HCT116 (cell line): ENCODE measurements around the gene BAG1. TPM values are rescaled to one million over a fixed set of nuclear protein-coding genes. Genes with fewer than 3 reads are reported as not detected.

ENCODE experiments used
- ATAC-seq: fragments of 200-7000 bp; cut with Tn5 transposase; 2 replicates; pipeline ENCODE4 v1.9.1; 2020; ENCODE audit warnings: mild to moderate bottlenecking, moderate library complexity
- BruUV-seq: library from RNA; stranded (reverse); fragments of 400-500 nt; replicated peaks from 2 replicates; lab custom pipeline; 2021; lab: Mats Ljungman, UMichigan
- CTCF ChIA-PET: fragments of 300-600 bp; sonication (Branson Sonifier 250); formaldehyde crosslinking; loops from one replicate; lab custom pipeline; 2021; ENCODE audit warnings: antibody characterized with exemption; lab: Charles Lee
- POLR2A ChIA-PET: fragments of 300-600, 350-600 bp; sonication (Branson Sonifier 250); formaldehyde crosslinking; loops from one replicate; lab custom pipeline; 2021; ENCODE audit warnings: antibody characterized with exemption; lab: Charles Lee
- RAD21 ChIA-PET, 2 experiments: fragments of 300-600 bp; sonication (Branson Sonifier 250); formaldehyde crosslinking; loops; one replicate each; lab custom pipeline; 2023; ENCODE audit warnings: low total read pairs in 2 of 2; ENCODE audit not compliant: uncharacterized antibody in 2 of 2, unreplicated experiment in 2 of 2, low non-redundant PET in 1 of 2; lab: Charles Lee
- DNase-seq: peaks from one replicate; pipeline ENCODE4 v3.0.0-alpha.2; 2010; ENCODE audit warnings: low read depth, low spot score
- H2AFZ ChIP-seq: fragments of 200-600 bp; shearing (Covaris generic), sonication (generic); 2 replicates; pipeline ENCODE4 v1.6.1; 2017; ENCODE audit warnings: low read depth, mixed run types, mixed read lengths, antibody characterized with exemption, low read length; ENCODE audit not compliant: poor library complexity, severe bottlenecking
- H3K27ac ChIP-seq: 2 replicates; pipeline ENCODE4 v1.5.1; 2012; ENCODE audit warnings: low read depth, low read length
- H3K27me3 ChIP-seq: fragments of 200-600 bp; sonication (generic); 2 replicates; pipeline ENCODE4 v1.6.1; 2016; ENCODE audit warnings: mixed run types, low read length, mixed read lengths; ENCODE audit not compliant: insufficient read depth
- H3K36me3 ChIP-seq, 2 experiments: fragments of 200-500 bp in 1 of 2; fragments of 200-600 bp in 1 of 2; sonication (Bioruptor generic) in 1 of 2; sonication (generic) in 1 of 2; 2 replicates each; pipeline versions ENCODE4 v1.5.1 to v1.6.1; 2014 to 2016; ENCODE audit warnings: low read length in 2 of 2, inconsistent platforms in 1 of 2, mixed read lengths in 1 of 2, mixed run types in 1 of 2; ENCODE audit not compliant: insufficient read depth in 2 of 2, control insufficient read depth in 1 of 2
- H3K4me1 ChIP-seq, 2 experiments: fragments of 200-600 bp in 1 of 2; sonication (generic) in 1 of 2; 2 replicates each; pipeline versions ENCODE4 v1.5.1 to v1.6.1; 2012 to 2017; ENCODE audit warnings: low read length in 2 of 2, inconsistent platforms in 1 of 2, mild to moderate bottlenecking in 1 of 2, mixed read lengths in 1 of 2, mixed run types in 1 of 2, moderate library complexity in 1 of 2; ENCODE audit not compliant: insufficient read depth in 2 of 2, control insufficient read depth in 1 of 2
- H3K4me2 ChIP-seq: fragments of 200-600 bp; sonication (generic); 2 replicates; pipeline ENCODE4 v1.6.1; 2017; ENCODE audit warnings: mixed run types, low read length, mixed read lengths
- H3K4me3 ChIP-seq, 2 experiments: fragments of 200-600 bp in 1 of 2; sonication (generic) in 1 of 2; replicated peaks in 1 of 2; 2 replicates each; pipeline ENCODE4 v1.5.1; 2011 to 2016; ENCODE audit warnings: low read length in 2 of 2, control low read depth in 1 of 2, low read depth in 1 of 2, mild to moderate bottlenecking in 1 of 2, mixed read lengths in 1 of 2, mixed run types in 1 of 2
- H3K79me2 ChIP-seq: fragments of 200-600 bp; sonication (generic); 2 replicates; pipeline ENCODE4 v1.6.1; 2017; ENCODE audit warnings: mild to moderate bottlenecking, mixed run types, low read length, moderate library complexity, mixed read lengths; ENCODE audit not compliant: insufficient read depth
- H3K9ac ChIP-seq: fragments of 200-600 bp; sonication (generic); 2 replicates; pipeline ENCODE4 v1.6.1; 2016; ENCODE audit warnings: low read length, mixed read lengths
- H3K9me2 ChIP-seq: fragments of 200-600 bp; sonication (generic), shearing (Covaris generic); 2 replicates; pipeline ENCODE4 v1.6.1; 2017; ENCODE audit warnings: mixed run types, mild to moderate bottlenecking, moderate library complexity; ENCODE audit not compliant: insufficient read depth
- H3K9me3 ChIP-seq, 2 experiments: fragments of 200-500 bp in 1 of 2; fragments of 200-600 bp in 1 of 2; sonication (Bioruptor generic) in 1 of 2; sonication (generic) in 1 of 2; 2 replicates each; pipeline ENCODE4 v1.6.1; 2014 to 2017; ENCODE audit warnings: low read length in 2 of 2, mixed read lengths in 2 of 2, inconsistent platforms in 1 of 2, low read depth in 1 of 2, mild to moderate bottlenecking in 1 of 2, mixed run types in 1 of 2, moderate library complexity in 1 of 2; ENCODE audit not compliant: control insufficient read depth in 1 of 2, insufficient read depth in 1 of 2
- H4K20me1 ChIP-seq: fragments of 200-600 bp; sonication (generic), shearing (Covaris generic); 2 replicates; pipeline ENCODE4 v1.6.1; 2017; ENCODE audit warnings: mixed run types, mild to moderate bottlenecking, moderate library complexity; ENCODE audit not compliant: insufficient read depth
- CBX3 ChIP-seq: IDR thresholded peaks from 2 replicates; pipeline ENCODE4 v1.6.1; 2012; ENCODE audit warnings: low read depth
- EZH2 ChIP-seq: fragments of 200-600 bp; sonication (generic); IDR thresholded peaks from 2 replicates; pipeline ENCODE4 v1.6.1; 2017; ENCODE audit warnings: antibody characterized with exemption, mixed run types
- EZH2phosphoT487 ChIP-seq: fragments of 200-600 bp; IDR thresholded peaks from 2 replicates; pipeline ENCODE4 v1.6.1; 2018; ENCODE audit warnings: antibody characterized with exemption, borderline replicate concordance
- FOSL1 ChIP-seq: IDR thresholded peaks from 2 replicates; pipeline ENCODE4 v1.6.1; 2012; ENCODE audit warnings: low read depth
- POLR2A ChIP-seq: IDR thresholded peaks from 2 replicates; pipeline ENCODE4 v1.7.0; 2011; ENCODE audit warnings: borderline replicate concordance; ENCODE audit not compliant: insufficient read depth, insufficient read length; ENCODE audit errors: extremely low read depth
- POLR2AphosphoS5 ChIP-seq: IDR thresholded peaks from 2 replicates; pipeline ENCODE4 v1.6.1; 2011; ENCODE audit warnings: mild to moderate bottlenecking, low read depth, low read length, moderate library complexity
- SP1 ChIP-seq: IDR thresholded peaks from 2 replicates; pipeline ENCODE4 v1.6.1; 2012; ENCODE audit warnings: low read depth
- TCF7L2 ChIP-seq: IDR thresholded peaks from 2 replicates; pipeline ENCODE4 v1.7.0; 2011; ENCODE audit warnings: borderline replicate concordance, inconsistent platforms; ENCODE audit not compliant: insufficient read depth, insufficient read length; ENCODE audit errors: extremely low read depth
- ZNF274 ChIP-seq: fragments of 200-500 bp; sonication (Bioruptor generic); IDR thresholded peaks from 2 replicates; pipeline ENCODE4 v1.6.1; 2014; ENCODE audit warnings: mild to moderate bottlenecking, low read depth, low read length, inconsistent platforms
- intact Hi-C: fragments of 100-400 bp; cut with micrococcal nuclease; formaldehyde crosslinking; loops from 2 replicates; pipeline ENCODE4 v1.10.0; 2022
- total RNA-seq: library from RNA; stranded (reverse); gene quantifications from one replicate; pipeline ENCODE4 v1.2.1, GENCODE V29; 2021; ENCODE audit not compliant: unreplicated experiment
- TF ChIP-seq, protein P1 (sequence below): IDR thresholded peaks from 2 replicates; pipeline ENCODE4 v1.6.1; 2012; ENCODE audit warnings: low read depth
- TF ChIP-seq, protein P2 (sequence below), 3 experiments: fragments of 200-600 bp in 1 of 3; sonication (generic) in 1 of 3; IDR thresholded peaks in 2 of 3; conservative IDR thresholded peaks in 1 of 3; 2 replicates each; pipeline ENCODE4 v1.5.1; 2012 to 2017; ENCODE audit warnings: low read depth in 2 of 3, low read length in 2 of 3, antibody characterized with exemption in 1 of 3, borderline replicate concordance in 1 of 3, control low read depth in 1 of 3, mild to moderate bottlenecking in 1 of 3, mixed read lengths in 1 of 3, mixed run types in 1 of 3, moderate library complexity in 1 of 3; ENCODE audit not compliant: insufficient read depth in 1 of 3
- TF ChIP-seq, protein P3 (sequence below): IDR thresholded peaks from 2 replicates; pipeline ENCODE4 v1.6.1; 2012

Gene BAG1
- total RNA-seq, 1 experiment from 2014 or later, result 58.2 TPM

DNA sequence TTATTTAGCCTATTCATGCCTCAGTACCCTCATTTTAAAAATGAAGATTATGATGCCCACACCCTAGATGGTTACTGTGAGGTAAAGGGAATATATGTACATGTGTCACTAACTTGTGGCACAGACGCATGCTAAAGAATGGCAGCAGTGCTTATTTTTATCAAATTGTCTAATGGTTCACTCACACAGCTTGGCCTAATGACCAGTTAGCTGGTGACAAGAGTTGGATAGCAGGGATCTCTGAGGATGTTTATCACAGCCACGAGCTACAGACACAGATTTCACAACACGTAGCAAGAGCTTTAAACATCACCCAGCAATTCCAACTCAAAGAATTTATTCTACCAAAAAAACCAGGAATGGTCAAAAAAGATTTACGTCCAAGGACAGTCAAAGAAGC is 7.2 kb downstream of the BAG1 start:
- ATAC-seq (no peak), DNase-seq (no peak)
- intact Hi-C loops, result no loop called here
- Histone ChIP-seq H4K20me1 (no peaks in the 10 kb centered on the region), H3K9ac (no peak overlapping the region), H3K4me3 (no peak overlapping the region), H3K9me3 (no peaks in the 10 kb centered on the region), H3K4me2 (no peak overlapping the region), H3K4me1 (no peaks in the 10 kb centered on the region), H3K27ac (no peak overlapping the region), H3K9me2 (no peaks in the 10 kb centered on the region), H3K36me3 (peaks cover 69 to 84% of the 10 kb centered on the region in 2 experiments), H2AFZ (no peak overlapping the region), H3K27me3 (no peaks in the 10 kb centered on the region), H3K79me2 (peaks cover 25% of the 10 kb centered on the region)
- no peak for TF ChIP-seq POLR2A
- TF ChIP-seq CBX3, result no peak
- TF ChIP-seq ZNF274, result no peak
- TF ChIP-seq EZH2phosphoT487, result no peak
- no peak for TF ChIP-seq TCF7L2
- TF ChIP-seq, protein P1, sequence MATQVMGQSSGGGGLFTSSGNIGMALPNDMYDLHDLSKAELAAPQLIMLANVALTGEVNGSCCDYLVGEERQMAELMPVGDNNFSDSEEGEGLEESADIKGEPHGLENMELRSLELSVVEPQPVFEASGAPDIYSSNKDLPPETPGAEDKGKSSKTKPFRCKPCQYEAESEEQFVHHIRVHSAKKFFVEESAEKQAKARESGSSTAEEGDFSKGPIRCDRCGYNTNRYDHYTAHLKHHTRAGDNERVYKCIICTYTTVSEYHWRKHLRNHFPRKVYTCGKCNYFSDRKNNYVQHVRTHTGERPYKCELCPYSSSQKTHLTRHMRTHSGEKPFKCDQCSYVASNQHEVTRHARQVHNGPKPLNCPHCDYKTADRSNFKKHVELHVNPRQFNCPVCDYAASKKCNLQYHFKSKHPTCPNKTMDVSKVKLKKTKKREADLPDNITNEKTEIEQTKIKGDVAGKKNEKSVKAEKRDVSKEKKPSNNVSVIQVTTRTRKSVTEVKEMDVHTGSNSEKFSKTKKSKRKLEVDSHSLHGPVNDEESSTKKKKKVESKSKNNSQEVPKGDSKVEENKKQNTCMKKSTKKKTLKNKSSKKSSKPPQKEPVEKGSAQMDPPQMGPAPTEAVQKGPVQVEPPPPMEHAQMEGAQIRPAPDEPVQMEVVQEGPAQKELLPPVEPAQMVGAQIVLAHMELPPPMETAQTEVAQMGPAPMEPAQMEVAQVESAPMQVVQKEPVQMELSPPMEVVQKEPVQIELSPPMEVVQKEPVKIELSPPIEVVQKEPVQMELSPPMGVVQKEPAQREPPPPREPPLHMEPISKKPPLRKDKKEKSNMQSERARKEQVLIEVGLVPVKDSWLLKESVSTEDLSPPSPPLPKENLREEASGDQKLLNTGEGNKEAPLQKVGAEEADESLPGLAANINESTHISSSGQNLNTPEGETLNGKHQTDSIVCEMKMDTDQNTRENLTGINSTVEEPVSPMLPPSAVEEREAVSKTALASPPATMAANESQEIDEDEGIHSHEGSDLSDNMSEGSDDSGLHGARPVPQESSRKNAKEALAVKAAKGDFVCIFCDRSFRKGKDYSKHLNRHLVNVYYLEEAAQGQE, result no peak
- no peak for TF ChIP-seq SP1
- TF ChIP-seq EZH2, result no peak
- no peak for TF ChIP-seq FOSL1
- TF ChIP-seq, protein P2, sequence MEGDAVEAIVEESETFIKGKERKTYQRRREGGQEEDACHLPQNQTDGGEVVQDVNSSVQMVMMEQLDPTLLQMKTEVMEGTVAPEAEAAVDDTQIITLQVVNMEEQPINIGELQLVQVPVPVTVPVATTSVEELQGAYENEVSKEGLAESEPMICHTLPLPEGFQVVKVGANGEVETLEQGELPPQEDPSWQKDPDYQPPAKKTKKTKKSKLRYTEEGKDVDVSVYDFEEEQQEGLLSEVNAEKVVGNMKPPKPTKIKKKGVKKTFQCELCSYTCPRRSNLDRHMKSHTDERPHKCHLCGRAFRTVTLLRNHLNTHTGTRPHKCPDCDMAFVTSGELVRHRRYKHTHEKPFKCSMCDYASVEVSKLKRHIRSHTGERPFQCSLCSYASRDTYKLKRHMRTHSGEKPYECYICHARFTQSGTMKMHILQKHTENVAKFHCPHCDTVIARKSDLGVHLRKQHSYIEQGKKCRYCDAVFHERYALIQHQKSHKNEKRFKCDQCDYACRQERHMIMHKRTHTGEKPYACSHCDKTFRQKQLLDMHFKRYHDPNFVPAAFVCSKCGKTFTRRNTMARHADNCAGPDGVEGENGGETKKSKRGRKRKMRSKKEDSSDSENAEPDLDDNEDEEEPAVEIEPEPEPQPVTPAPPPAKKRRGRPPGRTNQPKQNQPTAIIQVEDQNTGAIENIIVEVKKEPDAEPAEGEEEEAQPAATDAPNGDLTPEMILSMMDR (IDR thresholded peaks at IDR 0.05 in 2 of 3, conservative IDR thresholded peaks at IDR 0.05 in 1 of 3; ENCODE audit: borderline replicate concordance in 1 of 3, insufficient read depth in 1 of 3, low read depth in 2 of 3, low read length in 2 of 3), result no peak
- TF ChIP-seq POLR2AphosphoS5, result no peak
- TF ChIP-seq, protein P3, sequence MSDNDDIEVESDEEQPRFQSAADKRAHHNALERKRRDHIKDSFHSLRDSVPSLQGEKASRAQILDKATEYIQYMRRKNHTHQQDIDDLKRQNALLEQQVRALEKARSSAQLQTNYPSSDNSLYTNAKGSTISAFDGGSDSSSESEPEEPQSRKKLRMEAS, result no peak
- ChIA-PET POLR2A (no interaction called here), CTCF (no interaction called here), RAD21 (no interaction called here)
- no TSS peak for BruUV-seq
